CD4-positive, CD25-positive, alpha-beta regulatory T cell (primary cell): Measurements from ENCODE around the gene RABGAP1L. TPM values are rescaled to one million over a fixed set of nuclear protein-coding genes. Genes with fewer than 3 reads are reported as not detected.

Source experiments
- ATAC-seq, 2 donors: fragments of 150-1000 bp; cut with Tn5 transposase; one replicate each; pipeline ENCODE4 v1.10.0; 2021; ENCODE audit warnings: low read depth in 2 of 2, moderate number of reproducible peaks in 2 of 2, moderate library complexity in 1 of 2
- DNase-seq, 3 donors: peaks; one replicate each; pipeline versions ENCODE4 v3.0.0 to v3.0.0-alpha.2; 2012 to 2022; ENCODE audit warnings: mixed read lengths in 1 of 3
- H3K27ac ChIP-seq: one replicate; pipeline ENCODE4 v1.7.0; 2013; ENCODE audit warnings: mild to moderate bottlenecking, low read length; ENCODE audit not compliant: insufficient read depth, poor library complexity, severe bottlenecking
- H3K27me3 ChIP-seq: one replicate; pipeline ENCODE4 v1.7.0; 2013; ENCODE audit warnings: low read length; ENCODE audit not compliant: control insufficient read depth, insufficient read depth
- H3K36me3 ChIP-seq: one replicate; pipeline ENCODE4 v1.7.0; 2013; ENCODE audit warnings: mild to moderate bottlenecking, low read length, moderate library complexity; ENCODE audit not compliant: control insufficient read depth, insufficient read depth
- H3K4me1 ChIP-seq: 2 replicates; pipeline ENCODE4 v1.7.0; 2013; ENCODE audit warnings: mild to moderate bottlenecking, low read length; ENCODE audit not compliant: insufficient read depth, control insufficient read depth, poor library complexity, severe bottlenecking
- H3K4me3 ChIP-seq: one replicate; pipeline ENCODE4 v1.7.0; 2013; ENCODE audit warnings: low read depth, mild to moderate bottlenecking, low read length, moderate library complexity
- H3K9me3 ChIP-seq, 2 experiments: 1 replicate in 1 of 2; 2 replicates in 1 of 2; pipeline ENCODE4 v1.7.0; 2013; ENCODE audit warnings: low read length in 2 of 2, mild to moderate bottlenecking in 1 of 2, moderate library complexity in 1 of 2; ENCODE audit not compliant: control insufficient read depth in 2 of 2
- H3K27ac Mint-ChIP-seq, 3 donors: one replicate each; pipeline ENCODE4 v1.8.0; 2020 to 2022; ENCODE audit warnings: mild to moderate bottlenecking in 3 of 3, mixed read lengths in 3 of 3, moderate library complexity in 2 of 3
- H3K27me3 Mint-ChIP-seq: one replicate; pipeline ENCODE4 v1.8.0; 2022; ENCODE audit warnings: mild to moderate bottlenecking, mixed read lengths
- H3K36me3 Mint-ChIP-seq: one replicate; pipeline ENCODE4 v1.8.0; 2020; ENCODE audit warnings: mixed read lengths
- H3K4me1 Mint-ChIP-seq, 4 donors: one replicate each; pipeline ENCODE4 v1.8.0; 2020 to 2022; ENCODE audit warnings: mixed read lengths in 4 of 4, mild to moderate bottlenecking in 1 of 4
- H3K4me3 Mint-ChIP-seq, 4 donors: one replicate each; pipeline ENCODE4 v1.8.0; 2020 to 2022; ENCODE audit warnings: mild to moderate bottlenecking in 4 of 4, mixed read lengths in 4 of 4, moderate library complexity in 3 of 4
- H3K9me3 Mint-ChIP-seq, 7 donors: one replicate each; pipeline ENCODE4 v1.8.0; 2020 to 2022; ENCODE audit warnings: mixed read lengths in 7 of 7, mild to moderate bottlenecking in 3 of 7, moderate library complexity in 2 of 7
- polyA plus RNA-seq, 4 donors: library from polyadenylated mRNA; unstranded; fragments of 300-500 nt; fragmentation: Illumina TruSeq; gene quantifications; one replicate each; pipeline ENCODE4 v1.2.3, GENCODE V29; 2021
- total RNA-seq: library from RNA; stranded (reverse); gene quantifications from one replicate; pipeline ENCODE4 v1.2.3, GENCODE V29; 2022

Gene RABGAP1L
- total and polyA plus RNA-seq, 5 donors from 2014 or later, result 69.7 to 118 (median 84.9) TPM

- no peaks in the 10 kb centered on the region for H3K27me3 Mint-ChIP-seq
- Histone ChIP-seq H3K4me1 (no peaks in the 10 kb centered on the region), H3K9me3 (no peaks in the 10 kb centered on the region), H3K27ac (no peak overlapping the region), H3K27me3 (no peaks in the 10 kb centered on the region), H3K36me3 (no peaks in the 10 kb centered on the region), H3K4me3 (no peak overlapping the region)
- no peak for DNase-seq
- no peaks in the 10 kb centered on the region for H3K9me3 Mint-ChIP-seq
- H3K4me3 Mint-ChIP-seq, result no peak overlapping the region
- peaks cover 0 to 6% (median 1%) of the 10 kb centered on the region in 4 donors for H3K4me1 Mint-ChIP-seq
- no peak for ATAC-seq
- H3K36me3 Mint-ChIP-seq, result peaks cover 11% of the 10 kb centered on the region
- no peak overlapping the region for H3K27ac Mint-ChIP-seq
These were observed 110.8 kb downstream of the RABGAP1L start for GRCh38 chr1:174269989-174270651.

DNA sequence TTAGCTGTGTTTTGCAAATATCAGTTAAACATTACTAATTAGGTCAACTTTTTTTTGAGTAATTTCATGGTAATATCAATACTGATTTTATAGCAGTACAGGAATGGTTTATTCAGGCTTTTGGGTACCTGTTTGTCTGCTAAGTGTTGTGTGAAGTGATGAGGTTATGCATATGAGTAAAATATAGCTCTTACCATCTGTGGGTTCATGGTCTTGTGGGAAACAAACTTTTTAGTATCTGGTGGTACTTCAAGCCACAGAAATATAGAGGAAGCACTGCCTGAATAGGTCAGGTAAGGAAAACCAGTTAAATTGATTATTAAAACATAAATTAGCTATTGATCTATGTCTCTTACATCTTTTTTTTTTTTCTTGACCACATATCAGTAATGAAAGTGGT lies 113.9 kb downstream of the RABGAP1L start:
- Histone ChIP-seq H3K4me1 (no peaks in the 10 kb centered on the region), H3K27me3 (no peaks in the 10 kb centered on the region), H3K27ac (no peak overlapping the region), H3K4me3 (no peak overlapping the region), H3K36me3 (peaks cover 5% of the 10 kb centered on the region), H3K9me3 (no peaks in the 10 kb centered on the region)
- H3K4me1 Mint-ChIP-seq, result peaks cover 0 to 6% (median 1%) of the 10 kb centered on the region in 4 donors
- H3K27ac Mint-ChIP-seq, result no peak overlapping the region
- DNase-seq (no peak), ATAC-seq (no peak)
- H3K4me3 Mint-ChIP-seq, result no peak overlapping the region
- no peaks in the 10 kb centered on the region for H3K27me3 Mint-ChIP-seq
- no peaks in the 10 kb centered on the region for H3K9me3 Mint-ChIP-seq
- peaks cover 11% of the 10 kb centered on the region for H3K36me3 Mint-ChIP-seq

- Mint-ChIP-seq H3K27me3 (no peaks in the 10 kb centered on the region), H3K4me1 (peaks cover 0 to 6% (median 1%) of the 10 kb centered on the region in 4 donors), H3K4me3 (no peak overlapping the region), H3K27ac (no peak overlapping the region), H3K9me3 (no peaks in the 10 kb centered on the region), H3K36me3 (peaks cover 15% of the 10 kb centered on the region)
- Histone ChIP-seq H3K9me3 (no peaks in the 10 kb centered on the region), H3K36me3 (peaks cover 10% of the 10 kb centered on the region), H3K27ac (no peak overlapping the region), H3K4me1 (no peaks in the 10 kb centered on the region), H3K27me3 (no peaks in the 10 kb centered on the region), H3K4me3 (no peak overlapping the region)
- ATAC-seq, result no peak
- DNase-seq, result no peak
These were observed 114.5 kb downstream of the RABGAP1L start for GRCh38 chr1:174273776-174274175.

GRCh38 chr1:174274452-174274851 lies 115.1 kb downstream of the RABGAP1L start:
- Mint-ChIP-seq H3K27ac (no peak overlapping the region), H3K9me3 (no peaks in the 10 kb centered on the region)

GRCh38 chr1:174274884-174275283 lies 115.6 kb downstream of the RABGAP1L start:
- no peak overlapping the region for H3K4me3 Mint-ChIP-seq
- Histone ChIP-seq H3K36me3 (peaks cover 12% of the 10 kb centered on the region), H3K4me3 (no peak overlapping the region), H3K27me3 (no peaks in the 10 kb centered on the region), H3K27ac (no peak overlapping the region), H3K9me3 (no peaks in the 10 kb centered on the region), H3K4me1 (no peaks in the 10 kb centered on the region)
- peaks cover 11% of the 10 kb centered on the region for H3K36me3 Mint-ChIP-seq
- peak overlapping the region in 1 of 3 donors; percentile 46 for H3K27ac Mint-ChIP-seq
- no peaks in the 10 kb centered on the region for H3K27me3 Mint-ChIP-seq
- ATAC-seq, result no peak
- H3K4me1 Mint-ChIP-seq, result peaks cover 0 to 9% (median 1%) of the 10 kb centered on the region in 4 donors
- no peaks in the 10 kb centered on the region for H3K9me3 Mint-ChIP-seq
- DNase-seq, result no peak

More at GRCh38 chr1:174274452-174274851, 115.1 kb downstream of the RABGAP1L start:
- H3K4me3 Mint-ChIP-seq, result no peak overlapping the region
- Histone ChIP-seq H3K27me3 (no peaks in the 10 kb centered on the region), H3K36me3 (peaks cover 10% of the 10 kb centered on the region), H3K27ac (no peak overlapping the region), H3K4me3 (no peak overlapping the region), H3K9me3 (no peaks in the 10 kb centered on the region), H3K4me1 (no peaks in the 10 kb centered on the region)
- no peak for DNase-seq
- peaks cover 0 to 6% (median 1%) of the 10 kb centered on the region in 4 donors for H3K4me1 Mint-ChIP-seq
- no peak for ATAC-seq
- no peaks in the 10 kb centered on the region for H3K27me3 Mint-ChIP-seq
- peaks cover 11% of the 10 kb centered on the region for H3K36me3 Mint-ChIP-seq

DNA sequence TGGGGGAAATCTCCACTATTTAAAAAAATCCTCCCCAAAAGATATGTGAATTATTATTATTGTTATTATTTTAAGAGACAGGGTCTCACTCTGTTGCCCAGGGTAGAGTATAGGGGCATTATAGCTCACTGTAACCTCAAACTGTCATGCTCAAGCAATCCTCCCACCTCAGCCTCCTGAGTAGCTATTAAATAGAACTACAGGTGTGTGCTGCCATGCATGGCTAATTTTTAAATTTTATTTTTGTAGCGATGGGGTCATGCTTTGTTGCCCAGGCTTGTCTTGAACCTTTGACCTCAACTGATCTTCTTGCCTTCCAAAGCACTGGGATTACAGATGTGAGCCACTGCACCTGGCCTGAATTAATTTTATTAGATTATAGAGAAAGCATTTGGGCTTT lies 116.8 kb downstream of the RABGAP1L start:
- no peaks in the 10 kb centered on the region for H3K4me1 ChIP-seq
- H3K9me3 ChIP-seq, result no peaks in the 10 kb centered on the region
- Mint-ChIP-seq H3K4me3 (no peak overlapping the region), H3K9me3 (peaks cover 0 to 3% (median 0%) of the 10 kb centered on the region in 7 donors), H3K4me1 (peaks cover 0 to 6% (median 1%) of the 10 kb centered on the region in 4 donors), H3K36me3 (peaks cover 20% of the 10 kb centered on the region), H3K27ac (no peak overlapping the region), H3K27me3 (no peaks in the 10 kb centered on the region)
- H3K4me3 ChIP-seq, result no peak overlapping the region
- no peak for ATAC-seq
- DNase-seq, result no peak
- H3K27ac ChIP-seq, result no peak overlapping the region
- H3K36me3 ChIP-seq, result peaks cover 23% of the 10 kb centered on the region
- no peaks in the 10 kb centered on the region for H3K27me3 ChIP-seq

DNA sequence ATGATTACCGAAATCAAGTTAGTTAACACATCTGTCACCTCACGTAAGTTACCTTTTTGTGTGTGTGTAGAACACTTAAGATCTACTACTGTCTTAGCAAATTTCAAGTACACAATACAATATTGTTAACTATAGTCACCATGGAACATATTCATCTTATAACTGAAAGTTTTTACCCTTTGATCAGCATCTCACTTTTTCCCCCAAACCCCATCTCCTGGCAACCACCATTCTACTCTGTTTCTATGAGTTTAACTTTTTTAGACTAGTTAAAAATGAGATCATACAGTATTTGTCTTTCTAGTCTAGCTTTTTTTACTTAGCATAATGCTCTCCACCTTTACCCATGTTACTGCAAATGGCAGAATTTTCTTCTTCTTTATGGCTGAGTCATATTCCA lies 124.7 kb downstream of the RABGAP1L start:
- Histone ChIP-seq H3K27ac (no peak overlapping the region), H3K27me3 (no peaks in the 10 kb centered on the region), H3K4me3 (no peak overlapping the region), H3K4me1 (no peaks in the 10 kb centered on the region), H3K36me3 (peaks cover 33% of the 10 kb centered on the region), H3K9me3 (no peaks in the 10 kb centered on the region)
- Mint-ChIP-seq H3K27ac (peak overlapping the region in 1 of 3 donors; percentile 18), H3K9me3 (peaks cover 0 to 9% (median 3%) of the 10 kb centered on the region in 7 donors), H3K36me3 (peaks cover 76% of the 10 kb centered on the region), H3K4me3 (no peak overlapping the region), H3K4me1 (peaks cover 0 to 31% (median 4%) of the 10 kb centered on the region in 4 donors), H3K27me3 (no peaks in the 10 kb centered on the region)
- ATAC-seq (no peak), DNase-seq (no peak)

DNA sequence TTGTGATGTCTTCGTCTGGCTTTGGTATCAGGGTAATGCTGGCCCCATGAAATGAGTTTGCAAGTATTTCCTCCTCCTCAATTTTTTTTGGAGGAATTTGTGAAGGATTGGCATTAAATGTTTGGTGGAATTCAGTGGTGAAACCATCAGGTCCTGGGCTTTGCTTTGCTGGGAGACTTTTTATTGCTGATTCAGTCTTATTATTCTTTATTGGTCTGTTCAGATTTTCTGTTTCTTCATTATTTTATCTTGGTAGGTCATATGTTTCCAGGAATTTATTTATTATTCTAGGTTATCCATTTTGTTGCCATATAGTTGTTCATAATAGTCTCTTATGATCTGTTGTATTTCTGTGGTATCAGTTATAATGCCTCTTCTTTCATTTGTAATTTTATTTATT lies 126.7 kb downstream of the RABGAP1L start:
- Histone ChIP-seq H3K4me1 (no peaks in the 10 kb centered on the region), H3K36me3 (peaks cover 33% of the 10 kb centered on the region), H3K4me3 (no peak overlapping the region), H3K27me3 (no peaks in the 10 kb centered on the region), H3K9me3 (peaks cover 2 to 3% of the 10 kb centered on the region in 2 experiments), H3K27ac (no peak overlapping the region)
- Mint-ChIP-seq H3K27ac (no peak overlapping the region), H3K4me1 (peaks cover 0 to 28% (median 6%) of the 10 kb centered on the region in 4 donors), H3K9me3 (peaks cover 0 to 15% (median 4%) of the 10 kb centered on the region in 7 donors), H3K4me3 (no peak overlapping the region), H3K27me3 (no peaks in the 10 kb centered on the region), H3K36me3 (peaks cover 82% of the 10 kb centered on the region)
- ATAC-seq, result no peak
- no peak for DNase-seq
